ENCODE data around the gene DMC1. TPM values are rescaled to one million over a fixed set of nuclear protein-coding genes. Genes with fewer than 3 reads are reported as not detected.

DMC1 gene
- total and polyA plus RNA-seq, 2 of the 13 experiments (the other 11 are each of a cell fraction or from before 2014, with no cell fraction given) = 0.82 TPM; not detected in 1

GRCh38 chr22:38506118-38506962 is 63.6 kb downstream of the DMC1 start, which contains the start of gene DDX17 (continued):
- TF ChIP-seq ZNF576 (CRISPR knock-in tag; IDR thresholded peaks at IDR 0.05) (0 out of 2 replicates have a peak, but pooled peaks have one; percentile 55), IRF1 (CRISPR knock-in tag; IDR thresholded peaks at IDR 0.05; ENCODE audit: low read depth) (no peak), NAIF1 (CRISPR knock-in tag; IDR thresholded peaks at IDR 0.05; ENCODE audit: borderline replicate concordance) (peak; percentile 100), GMEB1 (CRISPR knock-in tag; IDR thresholded peaks at IDR 0.05; ENCODE audit: borderline replicate concordance) (peak; percentile 86), CHD4 (IDR thresholded peaks at IDR 0.05; ENCODE audit: borderline replicate concordance, low read length) (no peak), BCL3 (CRISPR knock-in tag; IDR thresholded peaks at IDR 0.05) (no peak; the same call in 1 of the 2 replicates), ZNF761 (CRISPR knock-in tag; conservative IDR thresholded peaks at IDR 0.05) (peak; percentile 49; the same call in 1 of the 2 replicates), FOXA1 (IDR thresholded peaks at IDR 0.05) (no peak), FOXA1 (CRISPR knock-in tag; IDR thresholded peaks at IDR 0.05) (0 out of 2 replicates have a peak, but pooled peaks have one; percentile 53), WIZ (CRISPR knock-in tag; IDR thresholded peaks at IDR 0.05) (peak; percentile 66), ZNF235 (CRISPR knock-in tag; IDR thresholded peaks at IDR 0.05; ENCODE audit: borderline replicate concordance) (no peak), NR3C1 (CRISPR knock-in tag; IDR thresholded peaks at IDR 0.05) (no peak), ZNF580 (CRISPR knock-in tag; IDR thresholded peaks at IDR 0.05; ENCODE audit: borderline replicate concordance, low read depth) (no peak), RBM22 (optimal IDR thresholded peaks at IDR 0.05; ENCODE audit: low read length) (no peak), ZNF615 (CRISPR knock-in tag; IDR thresholded peaks at IDR 0.05; ENCODE audit: borderline replicate concordance) (no peak), MYPOP (CRISPR knock-in tag; IDR thresholded peaks at IDR 0.05) (peak; percentile 95), HOXA3 (CRISPR knock-in tag; IDR thresholded peaks at IDR 0.05) (peak; percentile 95), ELF4 (CRISPR knock-in tag; IDR thresholded peaks at IDR 0.05; ENCODE audit: borderline replicate concordance) (no peak), GLI4 (CRISPR knock-in tag; IDR thresholded peaks at IDR 0.05; ENCODE audit: borderline replicate concordance) (no peak), ZC3H4 (CRISPR knock-in tag; IDR thresholded peaks at IDR 0.05; ENCODE audit: borderline replicate concordance) (no peak), ESRRA (CRISPR knock-in tag; IDR thresholded peaks at IDR 0.05; ENCODE audit: low read depth) (no peak), GTF2F1 (IDR thresholded peaks at IDR 0.05; ENCODE audit: low read length) (peak; percentile 86; the same call in 1 of the 2 replicates)
